Panc1 (cell line): ENCODE results near the gene CIDEA. TPM values are rescaled to one million over a fixed set of nuclear protein-coding genes. Genes with fewer than 3 reads are reported as not detected.
A peak's percentile ranks its signal among the peaks of the same experiment; 100 is the strongest.

Source experiments
- ATAC-seq: fragments of 200-7000 bp; cut with Tn5 transposase; 2 replicates; pipeline ENCODE4 v1.9.1; 2020; ENCODE audit warnings: mild to moderate bottlenecking, moderate library complexity
- BruUV-seq: library from RNA; stranded (reverse); fragments of 400-500 nt; replicated peaks from 2 replicates; lab custom pipeline; 2021; lab: Mats Ljungman, UMichigan
- CTCF ChIA-PET: fragments of 300-600 bp; sonication (Branson Sonifier 250); formaldehyde crosslinking; loops from one replicate; lab custom pipeline; 2022; ENCODE audit warnings: antibody characterized with exemption; lab: Charles Lee
- POLR2A ChIA-PET: fragments of 300-600 bp; sonication (Branson Sonifier 250); formaldehyde crosslinking; loops from one replicate; lab custom pipeline; 2022; ENCODE audit warnings: antibody characterized with exemption; lab: Charles Lee
- DNase-seq: peaks from one replicate; pipeline ENCODE4 v3.0.0-alpha.2; 2010; ENCODE audit warnings: low read depth, low spot score
- H3K27ac ChIP-seq: 2 replicates; pipeline ENCODE4 v1.5.1; 2011; ENCODE audit warnings: mild to moderate bottlenecking, low read length, inconsistent platforms
- H3K27me3 ChIP-seq: fragments of 200-500 bp; sonication (Bioruptor generic); 2 replicates; pipeline ENCODE4 v1.6.0; 2014; ENCODE audit warnings: low read length, inconsistent platforms; ENCODE audit not compliant: control insufficient read depth, insufficient read depth
- H3K36me3 ChIP-seq: fragments of 200-500 bp; sonication (Bioruptor generic); 2 replicates; pipeline ENCODE4 v1.5.1; 2014; ENCODE audit warnings: inconsistent platforms, mild to moderate bottlenecking, low read length, moderate library complexity; ENCODE audit not compliant: control insufficient read depth, insufficient read depth
- H3K4me1 ChIP-seq: 2 replicates; pipeline ENCODE4 v1.5.1; 2011; ENCODE audit warnings: inconsistent platforms, mild to moderate bottlenecking, low read length, moderate library complexity; ENCODE audit not compliant: control insufficient read depth, insufficient read depth
- H3K4me3 ChIP-seq, 2 experiments: 2 replicates each; pipeline ENCODE4 v1.5.1; 2011 to 2012; ENCODE audit warnings: low read depth in 2 of 2, low read length in 2 of 2, mild to moderate bottlenecking in 2 of 2, inconsistent platforms in 1 of 2, moderate library complexity in 1 of 2
- H3K9me3 ChIP-seq: fragments of 200-500 bp; sonication (Bioruptor generic); 2 replicates; pipeline ENCODE4 v1.5.1; 2014; ENCODE audit warnings: low read depth, mild to moderate bottlenecking, inconsistent platforms, low read length, moderate library complexity; ENCODE audit not compliant: control insufficient read depth, insufficient read depth
- POLR2AphosphoS5 ChIP-seq: IDR thresholded peaks from 2 replicates; pipeline ENCODE4 v1.6.1; 2012; ENCODE audit warnings: mild to moderate bottlenecking, low read depth, low read length, moderate library complexity
- SIN3A ChIP-seq: IDR thresholded peaks from 2 replicates; pipeline ENCODE4 v1.6.1; 2012; ENCODE audit warnings: low read depth, mild to moderate bottlenecking, low read length, moderate library complexity, borderline replicate concordance; ENCODE audit not compliant: insufficient read depth
- TCF7L2 ChIP-seq: IDR thresholded peaks from 2 replicates; pipeline ENCODE4 v1.6.1; 2011; ENCODE audit warnings: mild to moderate bottlenecking, low read depth, low read length, inconsistent platforms
- in situ Hi-C: cut with HindIII; loops from 2 replicates; pipeline ENCODE4 v1.10.0; 2016; ENCODE audit warnings: low sequenced_read_pairs, low pct_unique_long_range_greater_than_20kb
- intact Hi-C: fragments of 100-400 bp; cut with micrococcal nuclease; formaldehyde crosslinking; loops from one replicate; pipeline ENCODE4 v1.10.0; 2022; ENCODE audit not compliant: unreplicated experiment
- total RNA-seq: library from RNA; stranded (reverse); gene quantifications from one replicate; pipeline ENCODE4 v1.2.1, GENCODE V29; 2021; ENCODE audit not compliant: unreplicated experiment
- TF ChIP-seq, protein P1 (sequence below), 2 experiments: IDR thresholded peaks; 2 replicates each; pipeline ENCODE4 v1.6.1; 2011 to 2012; ENCODE audit warnings: low read depth in 2 of 2, control low read depth in 1 of 2, low read length in 1 of 2, mild to moderate bottlenecking in 1 of 2, moderate library complexity in 1 of 2; ENCODE audit not compliant: insufficient read depth in 1 of 2
- TF ChIP-seq, protein P2 (sequence below): fragments of 450-650 bp; IDR thresholded peaks from 2 replicates; pipeline ENCODE4 v1.5.1; 2017; ENCODE audit warnings: mild to moderate bottlenecking

The CIDEA gene
- total RNA-seq, 1 experiment from 2014 or later, result not detected

DNA sequence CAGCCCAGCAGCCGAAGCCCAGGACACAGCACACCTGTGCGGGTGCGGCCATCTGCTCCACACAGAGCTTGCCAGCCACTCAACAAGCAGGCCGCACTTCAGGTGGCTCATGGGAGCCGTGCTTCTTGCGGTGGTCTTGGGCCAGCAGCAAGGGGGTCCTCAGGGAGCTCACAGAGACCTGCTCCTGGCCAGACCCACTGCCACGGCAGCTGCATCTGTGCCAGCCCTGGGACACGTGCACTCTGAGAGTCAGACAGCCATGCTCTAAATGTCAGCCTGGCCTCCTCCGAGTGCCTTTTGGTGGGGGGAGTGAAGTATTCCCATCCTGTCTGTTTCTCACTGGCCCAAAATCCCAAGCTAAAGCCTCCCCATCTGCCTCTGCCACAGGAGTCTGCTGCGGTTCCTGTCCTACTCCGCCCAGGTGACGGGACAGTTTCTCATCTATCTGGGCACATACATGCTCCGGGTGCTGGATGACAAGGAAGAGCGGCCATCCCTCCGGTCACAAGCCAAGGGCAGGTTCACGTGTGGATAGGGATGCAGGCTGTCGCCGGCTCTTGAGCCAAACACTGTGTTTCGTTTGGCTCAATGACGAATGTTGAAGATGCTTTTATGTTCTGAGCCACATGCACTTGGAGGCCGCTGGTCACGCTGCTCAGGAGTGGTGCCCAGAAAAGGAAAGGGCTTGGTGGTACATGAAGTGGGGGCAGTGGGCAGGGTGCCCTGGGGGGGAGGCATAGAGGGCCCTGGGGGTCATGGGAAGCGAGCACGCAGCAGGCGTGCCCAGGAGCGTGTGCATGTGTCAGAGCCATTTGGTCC is 22.8 kb downstream of the CIDEA start:
- POLR2A ChIA-PET, result no interaction called here
- CTCF ChIA-PET, result no interaction called here
- no peak for DNase-seq
- no peaks in the 10 kb centered on the region for H3K36me3 ChIP-seq
- in situ Hi-C loops, result no loop called here
- H3K4me3 ChIP-seq, result no peak overlapping the region
- no peak overlapping the region for H3K27ac ChIP-seq
- ATAC-seq, result no peak
- intact Hi-C loops, result no loop called here
- no peaks in the 10 kb centered on the region for H3K4me1 ChIP-seq
- TF ChIP-seq, protein P1, sequence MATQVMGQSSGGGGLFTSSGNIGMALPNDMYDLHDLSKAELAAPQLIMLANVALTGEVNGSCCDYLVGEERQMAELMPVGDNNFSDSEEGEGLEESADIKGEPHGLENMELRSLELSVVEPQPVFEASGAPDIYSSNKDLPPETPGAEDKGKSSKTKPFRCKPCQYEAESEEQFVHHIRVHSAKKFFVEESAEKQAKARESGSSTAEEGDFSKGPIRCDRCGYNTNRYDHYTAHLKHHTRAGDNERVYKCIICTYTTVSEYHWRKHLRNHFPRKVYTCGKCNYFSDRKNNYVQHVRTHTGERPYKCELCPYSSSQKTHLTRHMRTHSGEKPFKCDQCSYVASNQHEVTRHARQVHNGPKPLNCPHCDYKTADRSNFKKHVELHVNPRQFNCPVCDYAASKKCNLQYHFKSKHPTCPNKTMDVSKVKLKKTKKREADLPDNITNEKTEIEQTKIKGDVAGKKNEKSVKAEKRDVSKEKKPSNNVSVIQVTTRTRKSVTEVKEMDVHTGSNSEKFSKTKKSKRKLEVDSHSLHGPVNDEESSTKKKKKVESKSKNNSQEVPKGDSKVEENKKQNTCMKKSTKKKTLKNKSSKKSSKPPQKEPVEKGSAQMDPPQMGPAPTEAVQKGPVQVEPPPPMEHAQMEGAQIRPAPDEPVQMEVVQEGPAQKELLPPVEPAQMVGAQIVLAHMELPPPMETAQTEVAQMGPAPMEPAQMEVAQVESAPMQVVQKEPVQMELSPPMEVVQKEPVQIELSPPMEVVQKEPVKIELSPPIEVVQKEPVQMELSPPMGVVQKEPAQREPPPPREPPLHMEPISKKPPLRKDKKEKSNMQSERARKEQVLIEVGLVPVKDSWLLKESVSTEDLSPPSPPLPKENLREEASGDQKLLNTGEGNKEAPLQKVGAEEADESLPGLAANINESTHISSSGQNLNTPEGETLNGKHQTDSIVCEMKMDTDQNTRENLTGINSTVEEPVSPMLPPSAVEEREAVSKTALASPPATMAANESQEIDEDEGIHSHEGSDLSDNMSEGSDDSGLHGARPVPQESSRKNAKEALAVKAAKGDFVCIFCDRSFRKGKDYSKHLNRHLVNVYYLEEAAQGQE (IDR thresholded peaks at IDR 0.05; ENCODE audit: insufficient read depth in 1 of 2, low read depth in 2 of 2, low read length in 1 of 2), result no peak
- TF ChIP-seq POLR2AphosphoS5, result no peak
- no peak for TF ChIP-seq TCF7L2
- no peak for TF ChIP-seq SIN3A
- TF ChIP-seq, protein P2, sequence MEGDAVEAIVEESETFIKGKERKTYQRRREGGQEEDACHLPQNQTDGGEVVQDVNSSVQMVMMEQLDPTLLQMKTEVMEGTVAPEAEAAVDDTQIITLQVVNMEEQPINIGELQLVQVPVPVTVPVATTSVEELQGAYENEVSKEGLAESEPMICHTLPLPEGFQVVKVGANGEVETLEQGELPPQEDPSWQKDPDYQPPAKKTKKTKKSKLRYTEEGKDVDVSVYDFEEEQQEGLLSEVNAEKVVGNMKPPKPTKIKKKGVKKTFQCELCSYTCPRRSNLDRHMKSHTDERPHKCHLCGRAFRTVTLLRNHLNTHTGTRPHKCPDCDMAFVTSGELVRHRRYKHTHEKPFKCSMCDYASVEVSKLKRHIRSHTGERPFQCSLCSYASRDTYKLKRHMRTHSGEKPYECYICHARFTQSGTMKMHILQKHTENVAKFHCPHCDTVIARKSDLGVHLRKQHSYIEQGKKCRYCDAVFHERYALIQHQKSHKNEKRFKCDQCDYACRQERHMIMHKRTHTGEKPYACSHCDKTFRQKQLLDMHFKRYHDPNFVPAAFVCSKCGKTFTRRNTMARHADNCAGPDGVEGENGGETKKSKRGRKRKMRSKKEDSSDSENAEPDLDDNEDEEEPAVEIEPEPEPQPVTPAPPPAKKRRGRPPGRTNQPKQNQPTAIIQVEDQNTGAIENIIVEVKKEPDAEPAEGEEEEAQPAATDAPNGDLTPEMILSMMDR, result no peak
- no TSS peak for BruUV-seq
- H3K27me3 ChIP-seq, result no peaks in the 10 kb centered on the region
- H3K9me3 ChIP-seq, result no peaks in the 10 kb centered on the region

- in situ Hi-C loops, result no loop called here
- no peak overlapping the region for H3K4me3 ChIP-seq
- TF ChIP-seq, protein P2, result peak; percentile 62
- TF ChIP-seq, protein P1 (IDR thresholded peaks at IDR 0.05; ENCODE audit: insufficient read depth in 1 of 2, low read depth in 2 of 2, low read length in 1 of 2), result no peak
- TF ChIP-seq POLR2AphosphoS5 (no peak), TCF7L2 (no peak), SIN3A (no peak)
- no peaks in the 10 kb centered on the region for H3K9me3 ChIP-seq
- no peaks in the 10 kb centered on the region for H3K4me1 ChIP-seq
- ChIA-PET POLR2A (interaction anchor here (0.6 kb wide), 1 partner anchor 14 kb away, joined by 5 read pairs; no protein-coding TSS in a partner anchor), CTCF (interaction anchor here (0.7 kb wide), 2 partner anchors 10 to 438 kb away, joined by 3 to 13 read pairs; no protein-coding TSS in a partner anchor)
- ATAC-seq (peak; percentile 57; the same call in 1 of the 2 replicates), DNase-seq (no peak)
- no peaks in the 10 kb centered on the region for H3K36me3 ChIP-seq
- intact Hi-C loops, result no loop called here
- no peaks in the 10 kb centered on the region for H3K27me3 ChIP-seq
- no peak overlapping the region for H3K27ac ChIP-seq
- BruUV-seq, result no TSS peak
Measured at GRCh38 chr18:12278215-12278671, 24.1 kb downstream of the CIDEA start.
